Fibroblast of skin of right biceps (primary cell): ENCODE measurements around the gene CHN2.

ENCODE experiments used
- DNase-seq: peaks from one replicate; pipeline ENCODE4 v3.0.0-alpha.2; 2013

CHN2 gene

DNA sequence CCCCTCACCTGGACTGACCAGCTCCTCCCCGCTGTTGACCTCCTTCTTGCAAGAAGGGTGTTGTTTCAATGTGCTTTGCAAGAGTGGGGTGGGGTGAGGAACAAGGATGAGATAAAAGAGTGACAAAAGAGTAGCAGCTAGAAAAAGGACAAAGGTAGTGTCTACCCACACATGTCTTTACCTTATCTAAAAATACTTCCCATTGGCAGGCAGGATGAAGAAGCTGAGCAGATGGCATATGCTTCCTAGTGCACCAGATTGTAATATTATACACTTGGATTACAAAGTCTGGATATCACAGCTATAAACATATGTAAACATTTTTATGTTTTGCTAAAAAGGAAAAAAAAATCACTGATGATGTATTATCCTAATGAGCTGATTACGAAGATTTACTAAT is 34.5 kb downstream of the CHN2 start:
- no peak for DNase-seq

DNA sequence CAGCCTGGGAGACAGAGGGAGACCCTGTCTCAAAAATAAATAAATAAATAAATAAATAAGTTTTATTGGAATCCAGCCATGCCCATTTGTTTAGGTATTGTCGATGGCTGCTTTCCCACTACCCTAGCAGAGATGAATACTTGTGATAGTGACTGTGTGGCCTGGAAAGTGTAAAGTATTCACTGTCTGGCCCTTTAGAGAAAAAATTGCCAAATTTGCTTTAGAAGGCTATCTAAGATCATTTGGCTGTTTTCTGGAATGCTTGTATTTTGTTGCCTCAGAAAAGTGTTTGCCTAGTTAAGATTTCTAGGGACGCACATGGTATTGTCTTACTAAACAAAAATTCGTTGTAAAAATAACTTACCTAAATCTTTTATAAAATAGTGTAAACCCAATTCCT is 35.4 kb downstream of the CHN2 start:
- no peak for DNase-seq

DNA sequence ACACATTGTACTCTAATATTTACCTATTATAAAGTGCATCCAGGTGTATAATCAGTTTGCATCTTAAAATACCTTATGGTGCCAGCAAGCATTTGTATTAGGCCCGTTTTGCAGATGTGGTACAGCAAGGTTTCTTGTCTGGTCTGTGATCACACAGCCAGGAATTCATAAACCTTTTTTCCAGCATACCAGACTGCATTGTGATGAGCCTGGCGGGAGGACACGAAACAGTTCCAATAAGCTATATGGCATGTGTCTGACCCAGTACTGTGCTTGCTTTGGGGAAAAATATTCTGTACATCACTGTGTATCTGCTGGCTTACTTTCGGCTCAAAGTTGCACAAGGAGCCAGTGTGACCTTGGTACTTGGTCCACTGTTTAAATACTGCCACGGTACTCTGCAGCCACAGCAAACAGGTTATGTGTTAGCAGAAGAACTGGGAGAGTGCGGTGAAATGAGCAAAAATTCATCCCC is 36.3 kb downstream of the CHN2 start:
- DNase-seq, result no peak

DNA sequence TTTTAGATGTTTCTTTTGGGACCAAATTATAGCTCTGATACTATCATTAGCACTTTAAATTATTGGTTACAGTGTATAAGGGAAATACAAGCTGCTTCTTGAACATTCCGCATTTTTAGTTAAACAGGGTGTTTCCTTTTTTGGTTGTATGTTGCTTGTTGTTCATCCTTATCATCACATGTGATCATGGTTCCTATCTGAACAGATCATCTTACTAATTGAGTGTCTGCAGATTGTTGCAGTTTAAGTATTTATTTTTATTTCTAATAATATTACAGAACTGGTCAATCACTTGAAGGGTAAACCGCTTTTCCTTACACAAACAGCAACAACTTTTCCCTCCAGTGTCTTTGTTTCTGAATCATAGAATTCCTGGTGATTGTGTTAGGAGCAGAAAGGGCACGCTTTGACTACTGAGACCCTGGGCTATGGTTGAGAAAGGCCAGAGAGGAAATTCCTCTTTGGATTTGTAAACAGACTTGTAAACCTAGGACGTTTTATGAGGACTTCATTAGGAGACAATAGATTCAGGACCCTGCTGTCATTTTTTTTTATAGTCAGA is 37.2 kb downstream of the CHN2 start:
- DNase-seq, result no peak

DNA sequence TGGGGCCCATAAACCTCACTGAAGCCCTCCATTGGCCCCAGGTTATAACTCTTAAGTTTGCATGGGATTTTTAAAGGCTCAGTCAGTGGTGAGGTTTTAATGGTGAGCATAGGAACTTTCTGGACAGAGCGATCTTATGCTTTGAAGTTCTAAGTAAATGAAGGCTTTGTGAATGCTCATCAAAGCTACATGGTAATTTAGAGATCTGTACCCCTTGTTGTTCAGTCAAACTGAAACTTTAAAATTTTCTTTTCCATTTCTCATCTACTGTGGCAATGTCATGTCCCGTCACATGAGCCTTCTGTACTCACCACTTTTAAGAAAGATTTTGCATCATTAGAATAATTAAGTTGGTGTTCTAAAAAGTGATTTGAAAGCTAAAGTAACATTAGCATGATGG is 39.9 kb downstream of the CHN2 start:
- no peak for DNase-seq

DNA sequence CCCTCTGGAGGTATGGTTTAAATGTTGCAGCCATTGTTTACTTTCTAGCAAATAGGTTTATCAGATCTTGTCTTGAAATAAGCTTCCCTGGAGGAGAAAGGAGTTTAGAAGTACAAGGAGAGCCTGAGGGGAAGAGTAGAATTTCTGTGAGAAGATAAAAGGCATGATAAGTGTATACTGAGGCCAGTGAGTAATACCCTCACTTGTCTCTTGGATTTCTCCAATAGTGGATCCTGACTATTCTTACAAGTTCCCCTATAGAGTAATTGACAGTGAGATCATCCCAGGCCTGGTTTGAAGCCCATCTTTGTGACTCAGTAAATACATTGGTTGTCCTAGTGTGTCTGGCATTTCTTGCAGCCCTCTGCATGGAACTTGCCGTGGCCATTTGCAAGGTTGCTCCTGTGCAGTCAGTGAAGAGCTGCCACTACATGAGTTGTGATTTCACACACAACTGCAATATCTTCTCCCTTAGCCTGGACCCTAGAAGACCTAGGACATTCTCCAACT is 41.6 kb downstream of the CHN2 start:
- no peak for DNase-seq

DNA sequence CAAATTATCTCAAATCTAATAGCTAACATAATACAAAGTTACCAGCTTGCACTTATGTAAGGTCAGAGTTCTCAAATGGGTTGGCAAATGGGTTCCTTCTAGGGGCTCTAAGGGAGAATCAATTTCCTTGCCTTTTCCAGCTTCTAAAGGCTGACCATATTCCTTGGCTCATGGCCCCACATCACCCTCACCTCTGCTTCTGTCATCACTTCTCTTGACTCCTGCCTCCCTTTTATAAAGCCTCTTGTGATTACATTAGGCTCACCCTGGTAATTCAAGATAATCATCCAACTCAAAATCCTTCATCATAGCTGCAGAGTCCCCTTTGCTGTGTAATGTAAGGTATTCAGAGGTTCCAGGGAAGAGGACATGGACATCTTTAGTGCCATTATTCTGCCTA is 42.1 kb downstream of the CHN2 start:
- no peak for DNase-seq

DNA sequence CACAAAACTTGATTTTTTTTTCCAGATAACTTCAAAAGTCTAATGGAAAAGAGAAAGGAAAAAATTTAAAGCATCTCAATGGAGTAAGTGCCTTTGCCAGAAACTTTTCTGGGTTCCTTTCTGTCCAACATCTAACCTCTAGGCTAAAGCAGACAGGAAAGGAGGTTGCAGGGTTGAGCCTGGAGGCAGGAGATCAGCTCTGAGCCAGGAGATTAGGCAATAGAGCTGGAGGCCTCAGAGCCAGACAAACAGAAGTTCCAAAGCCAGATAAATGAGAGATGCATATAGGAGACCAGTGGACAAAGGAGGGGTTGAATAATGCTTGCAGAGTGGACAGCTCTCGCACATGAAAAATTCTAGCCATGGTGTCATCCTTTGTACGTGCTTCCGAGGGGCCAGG is 42.9 kb downstream of the CHN2 start:
- DNase-seq, result no peak

DNA sequence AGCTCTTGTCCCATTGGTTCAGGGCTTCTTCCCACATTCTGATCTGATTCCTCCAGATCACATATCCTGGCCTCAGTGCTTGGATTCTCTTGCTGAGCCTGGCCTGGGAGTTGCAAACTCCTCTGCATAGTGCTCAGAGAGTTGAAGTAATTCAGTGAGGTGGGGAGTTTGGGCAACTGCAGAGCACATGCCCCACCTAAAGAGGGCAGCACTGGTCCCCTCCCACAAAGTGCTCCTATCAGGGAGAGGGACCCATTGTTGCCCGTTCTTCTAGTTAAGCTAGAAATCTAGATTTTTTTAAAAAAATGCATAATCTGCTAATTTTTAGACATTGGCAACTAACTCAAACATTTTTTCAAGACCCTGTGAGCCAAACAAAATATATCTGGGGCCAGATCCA is 45.1 kb downstream of the CHN2 start:
- no peak for DNase-seq

DNA sequence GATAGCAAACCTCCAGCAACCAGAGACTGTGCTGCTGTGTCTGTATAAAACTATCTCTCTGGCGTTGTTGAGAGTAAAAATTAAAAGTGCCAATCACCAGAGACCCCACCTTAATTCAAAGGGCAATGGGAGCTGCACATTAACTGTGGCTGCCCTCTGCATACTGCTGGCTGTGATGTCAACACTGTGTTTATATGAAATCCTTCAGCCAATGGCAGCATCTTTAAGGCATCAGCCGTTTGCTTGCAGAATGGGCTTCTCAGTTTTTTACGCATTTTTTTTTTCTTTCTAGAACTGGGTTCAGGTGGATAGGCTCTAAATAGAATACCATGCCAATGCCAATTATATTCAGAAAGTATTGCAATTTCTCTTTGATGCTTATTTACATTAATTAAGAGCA is 47.7 kb downstream of the CHN2 start:
- no peak for DNase-seq

DNA sequence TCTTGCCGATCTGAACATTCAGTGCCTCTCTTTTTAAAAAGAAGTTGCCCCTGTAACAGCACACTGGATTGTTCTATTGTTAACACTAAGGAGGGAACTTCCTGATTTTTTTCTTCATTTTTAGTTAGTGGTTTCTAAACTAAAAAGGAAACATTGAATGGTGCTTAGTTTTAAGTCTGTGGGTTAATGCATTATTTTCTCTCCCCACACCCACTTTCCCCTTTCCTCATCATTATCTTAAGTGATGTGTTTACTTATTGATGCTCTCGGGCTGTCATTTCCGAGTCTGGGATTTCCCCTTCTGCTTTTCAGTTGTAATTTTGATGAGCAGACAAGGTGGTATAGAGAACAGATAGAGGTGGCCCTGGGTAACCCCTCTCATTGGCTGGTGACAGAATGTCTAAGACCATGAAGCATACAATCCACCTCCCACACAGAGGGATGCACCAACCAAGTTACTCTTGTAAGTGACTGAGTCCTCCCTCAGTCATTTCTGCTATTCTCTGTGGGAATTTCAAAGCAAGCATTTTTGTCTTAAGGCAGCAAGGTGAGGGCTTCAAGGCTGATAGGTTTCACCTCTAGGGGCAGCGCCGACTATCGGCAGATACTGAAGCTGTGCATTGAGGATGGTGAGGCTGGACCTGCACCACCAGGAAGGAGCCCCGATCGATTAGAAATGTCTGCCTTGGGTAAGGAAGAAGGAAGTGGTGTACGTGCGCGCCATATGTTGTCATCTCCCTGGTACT is 49.5 kb downstream of the CHN2 start:
- DNase-seq, result no peak

DNA sequence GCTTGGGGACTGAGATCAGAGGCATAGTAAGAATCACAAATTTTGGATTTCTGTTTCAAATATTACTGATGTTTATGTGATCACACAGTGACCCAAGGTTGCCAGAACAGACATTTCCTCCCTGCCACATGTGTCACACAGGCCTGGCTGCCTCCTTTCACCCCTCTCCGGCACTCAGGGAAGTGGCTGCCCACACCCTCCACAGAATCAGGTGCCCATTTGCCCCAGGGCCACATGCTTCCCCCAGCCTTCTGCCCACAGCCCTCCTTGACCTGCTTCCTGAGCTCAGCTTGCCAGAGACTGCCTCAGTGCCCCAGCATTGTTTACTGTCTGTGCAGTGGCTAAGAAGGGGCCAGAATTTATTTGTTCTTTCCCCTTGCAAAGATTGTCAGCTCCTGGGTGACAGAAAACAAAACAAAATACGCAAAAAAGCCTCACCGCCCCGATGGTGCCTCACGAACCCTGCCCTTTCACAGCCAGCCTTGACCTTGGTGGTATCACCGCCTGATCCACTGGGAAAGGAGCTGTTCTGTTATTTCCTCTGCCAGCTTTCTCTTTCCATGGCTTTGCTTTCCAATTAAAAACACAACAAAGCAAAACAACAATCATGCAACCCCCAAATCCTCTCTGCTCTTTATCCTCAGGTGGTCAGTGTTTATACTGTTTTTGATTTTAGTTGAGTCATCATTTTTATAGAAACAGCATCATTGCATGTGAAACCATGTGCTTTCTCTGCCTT is 52.8 kb downstream of the CHN2 start:
- DNase-seq, result no peak

DNA sequence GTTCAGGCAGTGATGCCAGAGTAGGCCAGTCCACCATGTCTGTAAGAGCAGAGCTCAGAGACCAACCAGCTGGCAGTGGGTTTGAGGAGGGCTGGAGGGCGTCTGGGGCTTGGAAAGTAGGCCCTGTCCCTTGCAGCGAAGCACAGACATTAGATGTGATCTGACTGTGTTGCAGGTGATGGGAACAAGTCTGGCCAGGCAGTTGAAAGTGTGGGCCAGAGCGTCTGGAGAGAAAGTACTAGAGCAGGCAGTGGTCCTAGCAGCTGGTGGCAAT is 53.3 kb downstream of the CHN2 start:
- DNase-seq, result no peak

DNA sequence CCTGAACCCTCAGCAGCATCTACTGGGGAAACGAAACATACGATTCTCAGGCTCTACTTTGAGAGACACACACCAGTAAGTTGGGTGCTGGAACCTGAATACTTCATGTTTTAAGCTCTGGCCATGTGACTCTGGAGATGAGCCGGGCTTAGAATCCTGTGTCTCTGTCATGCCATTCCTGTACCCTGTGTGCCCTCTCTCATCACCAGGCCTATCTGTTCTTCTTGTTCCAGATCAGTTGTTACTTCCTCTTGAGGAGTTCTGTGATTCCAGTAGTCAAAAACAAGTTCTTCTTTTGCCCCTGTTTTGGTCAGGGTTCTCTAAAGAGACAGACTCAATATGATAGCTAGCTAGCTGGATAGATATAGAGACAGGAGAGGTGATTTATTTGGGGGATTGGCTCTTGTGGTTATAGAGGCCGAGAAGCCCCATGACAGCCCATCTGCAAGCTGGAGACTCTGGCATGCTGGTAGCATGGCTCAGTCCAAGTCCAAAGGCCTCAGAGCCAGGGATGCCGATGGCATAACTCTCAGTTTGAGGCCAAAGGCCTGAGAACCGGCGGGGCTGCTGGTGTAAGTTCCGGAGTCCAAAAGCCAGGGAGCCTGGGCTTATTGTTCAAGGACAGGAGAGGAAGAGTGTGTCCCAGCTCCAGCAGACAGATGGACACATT is 54.3 kb downstream of the CHN2 start:
- no peak for DNase-seq

DNA sequence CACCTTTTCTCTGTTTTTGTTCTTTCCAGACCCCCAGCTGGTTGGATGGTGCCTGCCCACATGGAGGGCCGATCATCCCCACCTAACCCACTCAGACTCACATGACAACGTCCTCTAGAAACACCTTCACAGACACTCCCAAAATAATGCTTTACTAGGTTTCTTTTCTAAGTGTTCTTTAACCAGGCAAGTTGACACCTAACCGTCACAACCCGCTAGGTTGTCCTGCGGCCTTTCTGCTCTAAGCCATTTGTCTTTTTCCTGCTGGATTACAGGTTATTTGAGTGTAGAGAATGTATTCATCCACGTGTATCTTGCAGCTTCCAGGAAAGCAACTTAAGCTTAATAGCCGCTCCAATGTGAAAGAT is 54.8 kb downstream of the CHN2 start:
- DNase-seq, result no peak

DNA sequence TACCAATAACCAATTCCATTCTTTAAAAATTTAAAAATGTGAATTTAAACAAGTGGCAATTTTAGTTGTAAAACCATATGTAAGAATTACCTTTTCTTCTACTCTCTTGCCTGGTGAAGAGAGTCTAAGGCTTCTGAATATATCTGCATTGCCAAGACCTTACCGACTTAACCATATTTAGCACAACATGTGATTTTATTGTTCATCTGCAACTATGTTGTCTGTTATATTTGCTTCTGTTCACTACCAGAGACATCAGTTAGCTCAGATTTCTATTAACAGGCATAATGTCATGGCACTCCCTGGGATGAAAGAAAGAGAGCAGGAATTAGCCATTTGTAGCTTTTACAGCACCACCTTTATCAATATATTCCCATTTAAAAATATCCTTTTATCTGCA is 55.3 kb downstream of the CHN2 start:
- DNase-seq, result no peak

DNA sequence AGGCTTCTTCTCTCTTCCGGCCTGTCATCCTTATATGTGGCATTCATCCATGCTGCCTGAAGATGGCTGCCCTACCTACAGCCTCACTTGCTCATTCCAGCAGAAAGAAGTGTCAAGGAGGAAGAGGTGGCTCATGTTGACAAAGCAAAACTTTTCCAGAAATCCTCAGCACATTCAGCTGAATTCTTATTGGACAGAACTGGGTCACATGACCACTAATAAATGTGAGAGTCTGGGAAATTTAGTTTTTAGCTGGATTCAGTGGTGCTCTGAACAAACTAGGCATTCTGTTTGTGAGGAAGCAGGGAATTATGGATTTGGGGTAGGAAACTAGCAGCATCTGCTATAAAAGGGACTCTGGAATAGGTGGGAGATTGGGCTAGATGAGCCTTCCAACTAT is 58.6 kb downstream of the CHN2 start:
- DNase-seq, result no peak

DNA sequence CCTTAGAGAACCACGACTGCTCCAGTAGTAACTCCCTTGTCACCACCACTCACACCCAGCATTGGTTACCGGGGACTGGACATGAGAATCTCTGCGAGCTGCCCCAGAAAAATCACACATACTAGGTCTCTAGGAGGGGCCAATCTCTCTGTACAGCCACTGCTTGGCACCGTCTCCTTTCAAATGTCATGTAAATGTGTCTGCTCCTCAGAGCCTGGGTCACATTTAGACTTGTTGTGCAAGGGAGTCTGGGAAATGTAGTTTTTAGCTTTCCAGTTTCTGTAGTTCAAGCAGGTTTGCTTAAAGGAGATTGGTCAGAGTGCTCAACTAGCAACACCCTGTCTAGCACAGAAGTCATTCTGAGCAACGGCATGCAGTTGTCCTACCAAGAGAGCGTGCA is 60.0 kb downstream of the CHN2 start:
- DNase-seq, result no peak

DNA sequence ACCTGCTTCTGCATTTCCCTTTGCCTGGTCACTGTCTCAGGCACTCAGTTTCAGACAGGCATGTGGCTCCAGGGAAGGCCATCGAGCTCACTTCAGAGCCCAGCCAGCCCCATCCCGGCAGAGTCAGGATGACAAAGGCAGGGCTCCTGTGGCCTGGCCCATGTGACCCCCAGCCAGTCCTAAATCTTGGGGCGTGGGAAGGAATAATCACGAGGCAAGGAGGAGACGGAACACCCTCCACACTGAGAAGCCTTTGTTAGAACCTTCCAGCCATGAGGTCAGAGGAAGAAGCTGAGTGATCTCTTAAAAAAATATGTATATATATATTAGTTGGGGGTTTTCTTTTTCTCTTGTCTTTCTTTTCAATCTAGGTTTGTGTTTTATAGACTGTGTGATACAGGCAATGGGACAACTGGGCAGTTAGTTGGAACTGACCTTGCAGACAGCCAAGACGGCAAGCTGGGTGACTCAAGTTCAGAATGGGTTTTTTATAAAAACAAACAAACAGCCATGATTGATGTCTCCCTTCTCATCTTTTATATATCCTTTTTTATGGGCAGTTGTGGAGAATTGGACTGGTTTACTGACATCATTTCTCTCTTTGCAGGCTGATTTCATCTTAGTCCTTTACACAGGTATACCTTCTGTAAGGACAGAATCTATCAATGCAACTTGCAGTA is 60.8 kb downstream of the CHN2 start:
- DNase-seq, result no peak

DNA sequence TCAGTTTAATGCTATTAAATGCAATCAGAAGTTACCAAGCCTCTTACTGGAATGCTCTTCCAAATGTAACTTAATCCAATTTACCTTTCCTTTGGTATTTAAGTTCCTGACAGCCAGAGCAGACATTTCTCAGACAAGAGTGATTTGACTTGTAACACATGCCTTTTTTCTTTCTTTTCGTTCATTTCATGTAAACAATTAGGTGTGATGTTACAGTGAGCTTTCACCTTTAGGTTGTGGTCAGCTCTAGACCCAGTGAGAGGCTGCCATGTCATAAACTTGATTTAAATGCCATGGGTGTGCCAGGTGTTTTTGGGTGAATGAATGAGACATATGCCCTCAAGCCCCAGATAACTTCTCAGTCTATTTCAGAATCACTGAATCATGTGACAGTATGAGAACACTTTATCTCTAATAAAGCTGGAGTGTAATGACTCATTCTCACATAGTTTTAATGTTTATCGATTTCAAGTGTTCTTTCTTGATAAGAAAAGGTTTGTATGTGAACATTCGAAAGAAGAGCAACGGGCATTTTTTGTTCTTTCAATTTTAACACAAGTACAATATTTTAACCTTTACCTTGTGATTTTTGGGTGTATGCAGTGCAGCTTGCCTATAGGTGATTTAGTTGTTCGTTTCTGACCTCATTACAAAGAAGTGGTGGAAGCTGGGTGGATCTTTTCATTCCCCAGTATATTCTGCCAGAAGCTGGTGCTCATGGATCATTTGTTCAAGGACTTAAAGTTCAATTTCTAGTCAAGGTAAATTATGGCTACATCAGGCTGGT is 61.5 kb downstream of the CHN2 start:
- no peak for DNase-seq

DNA sequence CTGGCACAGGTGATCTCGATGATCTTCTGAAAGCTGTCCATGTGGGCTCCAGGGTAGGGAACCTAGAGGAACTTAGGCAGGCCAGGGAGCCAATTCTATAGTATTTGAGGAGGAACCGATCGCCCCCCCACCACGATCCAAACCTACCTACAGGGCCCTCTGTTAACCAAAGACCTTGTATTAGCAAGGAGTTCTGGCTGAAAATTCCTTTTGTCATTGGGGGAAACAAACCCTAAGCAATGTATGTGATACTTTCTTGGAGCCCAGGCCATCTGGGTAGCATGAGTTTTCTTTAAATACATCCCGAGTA is 62.1 kb downstream of the CHN2 start:
- DNase-seq, result no peak

DNA sequence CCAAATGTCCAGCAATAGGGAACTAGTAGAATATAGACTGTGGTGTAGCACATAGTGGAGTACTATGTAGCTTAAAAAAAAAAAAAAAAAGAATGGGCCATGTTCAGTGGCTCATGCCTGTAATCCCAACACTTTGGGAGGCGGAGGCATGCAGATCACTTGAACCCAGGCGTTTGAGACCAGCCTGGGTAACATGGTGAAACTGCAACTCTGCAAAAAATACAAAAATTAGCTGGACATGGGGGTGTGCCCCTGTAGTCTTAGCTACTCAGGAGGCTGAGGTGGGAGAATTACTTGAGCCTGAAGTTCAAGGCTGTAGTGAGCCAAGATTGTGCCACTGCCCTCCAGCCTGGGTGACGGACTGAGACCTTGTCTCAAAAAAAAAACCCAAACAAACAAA is 64.4 kb downstream of the CHN2 start:
- DNase-seq, result no peak
